ENCODE data around the gene DOK6.
"Not testable (repeated sequence)": the region's sequence is repeated elsewhere in the genome, so short reads cannot be mapped to it uniquely, and the experiment has no call there.

The DOK6 gene

GRCh38 chr18:69834980-69835379, 434.3 kb downstream of the DOK6 start:
- H3K4me3 Mint-ChIP-seq; H3K4me1 Mint-ChIP-seq; ATAC-seq; H3K27ac Mint-ChIP-seq; H3K9me3 Mint-ChIP-seq; DNase-seq (ENCODE audit: low spot score in 2 of 2): not testable (repeated sequence)
- peaks cover 59% of the 10 kb centered on the region for H3K36me3 Mint-ChIP-seq

- Mint-ChIP-seq H3K27ac (no peak overlapping the region), H3K4me1 (no peaks in the 10 kb centered on the region), H3K36me3 (peaks cover 42% of the 10 kb centered on the region), H3K9me3 (no peaks in the 10 kb centered on the region), H3K4me3 (no peak overlapping the region)
- no peak for DNase-seq (ENCODE audit: low spot score in 2 of 2)
- ATAC-seq: no peak
Measured at GRCh38 chr18:69838003-69838402, 437.3 kb downstream of the DOK6 start.

GRCh38 chr18:69838620-69839411, 438.1 kb downstream of the DOK6 start:
- H3K9me3 Mint-ChIP-seq: no peaks in the 10 kb centered on the region
- H3K4me3 Mint-ChIP-seq: no peak overlapping the region
- DNase-seq (ENCODE audit: low spot score in 2 of 2): no peak
- H3K4me1 Mint-ChIP-seq: no peaks in the 10 kb centered on the region
- peak; percentile 73 for ATAC-seq
- H3K27ac Mint-ChIP-seq: peak overlapping the region; percentile 48
- peaks cover 45% of the 10 kb centered on the region for H3K36me3 Mint-ChIP-seq

- Mint-ChIP-seq H3K27ac (no peak overlapping the region), H3K9me3 (no peaks in the 10 kb centered on the region), H3K4me1 (no peaks in the 10 kb centered on the region), H3K4me3 (no peak overlapping the region), H3K36me3 (peaks cover 40% of the 10 kb centered on the region)
- no peak for DNase-seq (ENCODE audit: low spot score in 2 of 2)
- ATAC-seq: no peak
Measured at GRCh38 chr18:69839497-69839896, 438.8 kb downstream of the DOK6 start.

- DNase-seq (ENCODE audit: low spot score in 2 of 2) (no peak), ATAC-seq (no peak)
- H3K27ac Mint-ChIP-seq: no peak overlapping the region
- H3K9me3 Mint-ChIP-seq: no peaks in the 10 kb centered on the region
- H3K4me3 Mint-ChIP-seq: no peak overlapping the region
- H3K4me1 Mint-ChIP-seq: no peaks in the 10 kb centered on the region
- H3K36me3 Mint-ChIP-seq: peaks cover 40% of the 10 kb centered on the region
Measured at GRCh38 chr18:69840001-69840400, 439.3 kb downstream of the DOK6 start.

GRCh38 chr18:69840445-69840844, 439.8 kb downstream of the DOK6 start:
- no peak overlapping the region for H3K27ac Mint-ChIP-seq
- no peak overlapping the region for H3K4me3 Mint-ChIP-seq
- peaks cover 38% of the 10 kb centered on the region for H3K36me3 Mint-ChIP-seq
- no peaks in the 10 kb centered on the region for H3K9me3 Mint-ChIP-seq
- H3K4me1 Mint-ChIP-seq: no peaks in the 10 kb centered on the region
- DNase-seq (ENCODE audit: low spot score in 2 of 2) (no peak), ATAC-seq (no peak)

- no peak for DNase-seq (ENCODE audit: low spot score in 2 of 2)
- H3K4me1 Mint-ChIP-seq: no peaks in the 10 kb centered on the region
- peaks cover 34% of the 10 kb centered on the region for H3K36me3 Mint-ChIP-seq
- no peaks in the 10 kb centered on the region for H3K9me3 Mint-ChIP-seq
- ATAC-seq: no peak
- no peak overlapping the region for H3K27ac Mint-ChIP-seq
- H3K4me3 Mint-ChIP-seq: no peak overlapping the region
Measured at GRCh38 chr18:69841117-69841516, 440.4 kb downstream of the DOK6 start.

- H3K9me3 Mint-ChIP-seq: no peaks in the 10 kb centered on the region
- H3K4me3 Mint-ChIP-seq: no peak overlapping the region
- peak overlapping the region; percentile 50 for H3K27ac Mint-ChIP-seq
- peaks cover 22% of the 10 kb centered on the region for H3K36me3 Mint-ChIP-seq
- no peak for DNase-seq (ENCODE audit: low spot score in 2 of 2)
- H3K4me1 Mint-ChIP-seq: no peaks in the 10 kb centered on the region
- ATAC-seq: no peak
Measured at GRCh38 chr18:69843015-69843414, 442.3 kb downstream of the DOK6 start.

- no peak overlapping the region for H3K27ac Mint-ChIP-seq
- no peak for ATAC-seq
- H3K4me1 Mint-ChIP-seq: no peaks in the 10 kb centered on the region
- DNase-seq (ENCODE audit: low spot score in 2 of 2): no peak
- H3K4me3 Mint-ChIP-seq: no peak overlapping the region
- peaks cover 14% of the 10 kb centered on the region for H3K36me3 Mint-ChIP-seq
- H3K9me3 Mint-ChIP-seq: no peaks in the 10 kb centered on the region
Measured at GRCh38 chr18:69844656-69845055, 444.0 kb downstream of the DOK6 start.

GRCh38 chr18:69845593-69846506, 445.2 kb downstream of the DOK6 start:
- ATAC-seq: no peak
- no peak for DNase-seq (ENCODE audit: low spot score in 2 of 2)

GRCh38 chr18:69853051-69853450, 452.4 kb downstream of the DOK6 start:
- peaks cover 42% of the 10 kb centered on the region for H3K36me3 Mint-ChIP-seq
- no peak overlapping the region for H3K4me3 Mint-ChIP-seq
- H3K27ac Mint-ChIP-seq: peak overlapping the region; percentile 10
- ATAC-seq (no peak), DNase-seq (ENCODE audit: low spot score in 2 of 2) (no peak)
- no peaks in the 10 kb centered on the region for H3K9me3 Mint-ChIP-seq
- H3K4me1 Mint-ChIP-seq: peaks cover 7% of the 10 kb centered on the region

More at GRCh38 chr18:69845593-69846506, 445.2 kb downstream of the DOK6 start:
- no peaks in the 10 kb centered on the region for H3K4me1 Mint-ChIP-seq
- no peak overlapping the region for H3K27ac Mint-ChIP-seq
- no peak overlapping the region for H3K4me3 Mint-ChIP-seq
- H3K9me3 Mint-ChIP-seq: no peaks in the 10 kb centered on the region
- peaks cover 12% of the 10 kb centered on the region for H3K36me3 Mint-ChIP-seq

- no peak for DNase-seq (ENCODE audit: low spot score in 2 of 2)
- Mint-ChIP-seq H3K36me3 (peaks cover 52% of the 10 kb centered on the region), H3K4me1 (peaks cover 7% of the 10 kb centered on the region), H3K27ac (no peak overlapping the region), H3K4me3 (no peak overlapping the region), H3K9me3 (no peaks in the 10 kb centered on the region)
- no peak for ATAC-seq
Measured at GRCh38 chr18:69854455-69854854, 453.8 kb downstream of the DOK6 start.

GRCh38 chr18:69858897-69859296, 458.2 kb downstream of the DOK6 start:
- no peak overlapping the region for H3K27ac Mint-ChIP-seq
- H3K9me3 Mint-ChIP-seq: no peaks in the 10 kb centered on the region
- no peak for ATAC-seq
- peaks cover 83% of the 10 kb centered on the region for H3K36me3 Mint-ChIP-seq
- H3K4me3 Mint-ChIP-seq: no peak overlapping the region
- peaks cover 7% of the 10 kb centered on the region for H3K4me1 Mint-ChIP-seq
- no peak for DNase-seq (ENCODE audit: low spot score in 2 of 2)

- peaks cover 100% of the 10 kb centered on the region for H3K36me3 Mint-ChIP-seq
- H3K9me3 Mint-ChIP-seq; DNase-seq (ENCODE audit: low spot score in 2 of 2); H3K4me1 Mint-ChIP-seq; H3K27ac Mint-ChIP-seq; H3K4me3 Mint-ChIP-seq: not testable (repeated sequence)
- peak; percentile 63 for ATAC-seq
Measured at GRCh38 chr18:69864802-69865201, 464.1 kb downstream of the DOK6 start.

- H3K27ac Mint-ChIP-seq: no peak overlapping the region
- peaks cover 100% of the 10 kb centered on the region for H3K36me3 Mint-ChIP-seq
- H3K4me1 Mint-ChIP-seq: peaks cover 5% of the 10 kb centered on the region
- no peak for DNase-seq (ENCODE audit: low spot score in 2 of 2)
- no peaks in the 10 kb centered on the region for H3K9me3 Mint-ChIP-seq
- H3K4me3 Mint-ChIP-seq: no peak overlapping the region
- no peak for ATAC-seq
Measured at GRCh38 chr18:69865776-69866175, 465.1 kb downstream of the DOK6 start.

GRCh38 chr18:69866212-69866611, 465.5 kb downstream of the DOK6 start:
- peaks cover 100% of the 10 kb centered on the region for H3K36me3 Mint-ChIP-seq
- H3K4me1 Mint-ChIP-seq: peaks cover 8% of the 10 kb centered on the region
- H3K4me3 Mint-ChIP-seq: no peak overlapping the region
- no peaks in the 10 kb centered on the region for H3K9me3 Mint-ChIP-seq
- H3K27ac Mint-ChIP-seq: no peak overlapping the region
- ATAC-seq (no peak), DNase-seq (ENCODE audit: low spot score in 2 of 2) (no peak)

Measured in stimulated activated effector memory CD8-positive, alpha-beta T cell treated with anti-CD3 and anti-CD28 coated beads, Interleukin-12 subunit alpha, Interleukin-12 subunit beta, amount 100 ng/mL, for 72 hours (primary cell).